ENCODE measurements around the gene CCHCR1.

GRCh38 chr6:31094389-31094881 lies 63.2 kb downstream of the CCHCR1 start:
- TF ChIP-seq RAD21 (IDR thresholded peaks at IDR 0.05) (no peak), REST (IDR thresholded peaks at IDR 0.05) (no peak), JUND (IDR thresholded peaks at IDR 0.05) (no peak), CTCF (IDR thresholded peaks at IDR 0.05; ENCODE audit: low read depth, low read length, missing input control) (no peak)
